HepG2 (cell line): ENCODE data around the gene ARHGAP15.

Experiments used
- ATM ChIP-seq: fragments of 450-650 bp; IDR thresholded peaks from 2 replicates; pipeline ENCODE4 v1.7.1; 2017; ENCODE audit warnings: mild to moderate bottlenecking, borderline replicate concordance
- EP300 ChIP-seq, 3 experiments: sonication (generic) in 1 of 3; formaldehyde crosslinking in 1 of 3; IDR thresholded peaks; 2 replicates each; pipeline versions ENCODE4 v1.5.1 to v1.6.1; 2011 to 2020; ENCODE audit warnings: low read depth in 2 of 3, low read length in 2 of 3, borderline replicate concordance in 1 of 3, improper control_type of control experiment in 1 of 3, mild to moderate bottlenecking in 1 of 3, missing genetic modification reagents in 1 of 3, moderate library complexity in 1 of 3
- TF ChIP-seq, protein P1 (sequence below): sonication (generic); formaldehyde crosslinking; conservative IDR thresholded peaks from 2 replicates; pipeline ENCODE4 v1.4.0; 2020; ENCODE audit warnings: missing genetic modification reagents
- TF ChIP-seq, protein P2 (sequence below): sonication (generic); formaldehyde crosslinking; IDR thresholded peaks from 2 replicates; pipeline ENCODE4 v1.5.0; 2020; ENCODE audit warnings: mild to moderate bottlenecking, missing genetic modification reagents, moderate library complexity

DNA sequence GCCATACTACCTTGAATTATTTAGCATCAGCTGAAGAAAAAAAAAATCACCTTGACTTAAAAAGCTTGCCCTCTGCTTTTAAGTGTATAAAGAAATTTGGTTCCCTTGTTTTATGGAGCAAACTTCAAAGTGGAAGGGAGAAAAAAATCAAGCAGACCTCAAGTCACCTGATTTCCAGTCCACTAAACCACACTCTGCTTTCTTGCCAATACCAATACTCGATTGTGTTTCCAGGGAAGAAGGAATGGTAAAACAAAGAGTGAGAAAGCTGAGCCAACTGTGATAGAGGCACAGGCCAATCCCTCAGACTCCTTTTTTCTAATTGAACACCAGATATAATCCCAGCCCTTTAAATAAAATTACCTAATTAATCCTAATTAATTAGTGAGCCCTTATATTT lies 587.3 kb downstream of the ARHGAP15 start:
- TF ChIP-seq EP300 (IDR thresholded peaks at IDR 0.05; ENCODE audit: low read depth in 2 of 2, low read length in 2 of 2): no peak
- no peak for TF ChIP-seq EP300 (CRISPR knock-in tag; IDR thresholded peaks at IDR 0.05; ENCODE audit: borderline replicate concordance)
- TF ChIP-seq, protein P1, sequence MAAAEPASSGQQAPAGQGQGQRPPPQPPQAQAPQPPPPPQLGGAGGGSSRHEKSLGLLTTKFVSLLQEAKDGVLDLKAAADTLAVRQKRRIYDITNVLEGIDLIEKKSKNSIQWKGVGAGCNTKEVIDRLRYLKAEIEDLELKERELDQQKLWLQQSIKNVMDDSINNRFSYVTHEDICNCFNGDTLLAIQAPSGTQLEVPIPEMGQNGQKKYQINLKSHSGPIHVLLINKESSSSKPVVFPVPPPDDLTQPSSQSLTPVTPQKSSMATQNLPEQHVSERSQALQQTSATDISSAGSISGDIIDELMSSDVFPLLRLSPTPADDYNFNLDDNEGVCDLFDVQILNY (CRISPR knock-in tag): no peak
- no peak for TF ChIP-seq ATM
- TF ChIP-seq, protein P2, sequence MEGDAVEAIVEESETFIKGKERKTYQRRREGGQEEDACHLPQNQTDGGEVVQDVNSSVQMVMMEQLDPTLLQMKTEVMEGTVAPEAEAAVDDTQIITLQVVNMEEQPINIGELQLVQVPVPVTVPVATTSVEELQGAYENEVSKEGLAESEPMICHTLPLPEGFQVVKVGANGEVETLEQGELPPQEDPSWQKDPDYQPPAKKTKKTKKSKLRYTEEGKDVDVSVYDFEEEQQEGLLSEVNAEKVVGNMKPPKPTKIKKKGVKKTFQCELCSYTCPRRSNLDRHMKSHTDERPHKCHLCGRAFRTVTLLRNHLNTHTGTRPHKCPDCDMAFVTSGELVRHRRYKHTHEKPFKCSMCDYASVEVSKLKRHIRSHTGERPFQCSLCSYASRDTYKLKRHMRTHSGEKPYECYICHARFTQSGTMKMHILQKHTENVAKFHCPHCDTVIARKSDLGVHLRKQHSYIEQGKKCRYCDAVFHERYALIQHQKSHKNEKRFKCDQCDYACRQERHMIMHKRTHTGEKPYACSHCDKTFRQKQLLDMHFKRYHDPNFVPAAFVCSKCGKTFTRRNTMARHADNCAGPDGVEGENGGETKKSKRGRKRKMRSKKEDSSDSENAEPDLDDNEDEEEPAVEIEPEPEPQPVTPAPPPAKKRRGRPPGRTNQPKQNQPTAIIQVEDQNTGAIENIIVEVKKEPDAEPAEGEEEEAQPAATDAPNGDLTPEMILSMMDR: no peak
